NCI-H774 (cell line): ENCODE measurements around the gene KATNIP.
"Not testable (repeated sequence)": the region's sequence is repeated elsewhere in the genome, so short reads cannot be mapped to it uniquely, and the experiment has no call there.

Experiments used
- DNase-seq: peaks from one replicate; lab custom pipeline; 2025; lab: John Stamatoyannopoulos, UW

The KATNIP gene

GRCh38 chr16:27538528-27538927, 11.4 kb upstream of the KATNIP start:
- DNase-seq, result no peak

- DNase-seq, result no peak
Measured at GRCh38 chr16:27539120-27539519, 10.8 kb upstream of the KATNIP start.

GRCh38 chr16:27539636-27540035, 10.3 kb upstream of the KATNIP start:
- no peak for DNase-seq

GRCh38 chr16:27543801-27544200, 6.1 kb upstream of the KATNIP start:
- no peak for DNase-seq

GRCh38 chr16:27544671-27545070, 5.3 kb upstream of the KATNIP start:
- no peak for DNase-seq

- no peak for DNase-seq
Measured at GRCh38 chr16:27547134-27547533, 2.8 kb upstream of the KATNIP start.

- DNase-seq, result no peak
Measured at GRCh38 chr16:27547851-27548250, 2.1 kb upstream of the KATNIP start.

- DNase-seq, result no peak
Measured at GRCh38 chr16:27549464-27549745, 539 bp upstream of the KATNIP start.

- no peak for DNase-seq
Measured at GRCh38 chr16:27550582-27550920, 607 bp downstream of the KATNIP start.

GRCh38 chr16:27551036-27551435, 1.1 kb downstream of the KATNIP start:
- DNase-seq, result no peak

- no peak for DNase-seq
Measured at GRCh38 chr16:27556471-27556870, 6.5 kb downstream of the KATNIP start.

GRCh38 chr16:27558434-27558833, 8.5 kb downstream of the KATNIP start:
- DNase-seq, result no peak

GRCh38 chr16:27558932-27559331, 9.0 kb downstream of the KATNIP start:
- no peak for DNase-seq

- DNase-seq, result no peak
Measured at GRCh38 chr16:27561216-27561615, 11.3 kb downstream of the KATNIP start.

- no peak for DNase-seq
Measured at GRCh38 chr16:27564224-27564623, 14.3 kb downstream of the KATNIP start.

- DNase-seq, result no peak
Measured at GRCh38 chr16:27566417-27566816, 16.5 kb downstream of the KATNIP start.

- DNase-seq, result no peak
Measured at GRCh38 chr16:27568077-27568476, 18.1 kb downstream of the KATNIP start.

- not testable (repeated sequence) for DNase-seq
Measured at GRCh38 chr16:27570986-27571385, 21.0 kb downstream of the KATNIP start.

GRCh38 chr16:27571433-27572326, 21.7 kb downstream of the KATNIP start:
- DNase-seq, result no peak

GRCh38 chr16:27572711-27573110, 22.8 kb downstream of the KATNIP start:
- no peak for DNase-seq

- DNase-seq, result no peak
Measured at GRCh38 chr16:27576729-27577128, 26.8 kb downstream of the KATNIP start.

GRCh38 chr16:27579087-27579980, 29.4 kb downstream of the KATNIP start:
- no peak for DNase-seq

GRCh38 chr16:27582883-27583282, 32.9 kb downstream of the KATNIP start:
- DNase-seq, result no peak
